H54 (cell line): ENCODE measurements around the gene KIAA1755.

ENCODE experiments used
- DNase-seq: peaks from one replicate; pipeline ENCODE4 v3.0.0; 2011; ENCODE audit warnings: low spot score, mixed read lengths; ENCODE audit not compliant: insufficient read length
- FAIRE-seq: peaks from 3 replicates; lab custom pipeline; 2011; peaks lifted over from hg19 to GRCh38; lab: Jason Lieb, UNC
- POLR2A ChIP-seq: IDR thresholded peaks from 2 replicates; pipeline ENCODE4 v1.6.1; 2011; ENCODE audit warnings: low read depth, mild to moderate bottlenecking, low read length

KIAA1755 gene

GRCh38 chr20:38198238-38198861 is 62.2 kb downstream of the KIAA1755 start:
- no peak for FAIRE-seq
- DNase-seq = no peak
- no peak for TF ChIP-seq POLR2A

- no peak for DNase-seq
- no peak for TF ChIP-seq POLR2A
- no peak for FAIRE-seq
Measured at GRCh38 chr20:38197619-38198018, 62.9 kb downstream of the KIAA1755 start.

GRCh38 chr20:38197217-38197616 is 63.3 kb downstream of the KIAA1755 start:
- FAIRE-seq (no peak), DNase-seq (no peak)
- TF ChIP-seq POLR2A = no peak

- no peak for TF ChIP-seq POLR2A
- FAIRE-seq (no peak), DNase-seq (no peak)
Measured at GRCh38 chr20:38196592-38196991, 63.9 kb downstream of the KIAA1755 start.

- FAIRE-seq = no peak
- no peak for DNase-seq
- no peak for TF ChIP-seq POLR2A
Measured at GRCh38 chr20:38196076-38196475, 64.5 kb downstream of the KIAA1755 start.

- FAIRE-seq = no peak
- TF ChIP-seq POLR2A = no peak
- no peak for DNase-seq
Measured at GRCh38 chr20:38195521-38195920, 65.0 kb downstream of the KIAA1755 start.

GRCh38 chr20:38194971-38195504 is 65.5 kb downstream of the KIAA1755 start:
- DNase-seq = no peak
- TF ChIP-seq POLR2A = no peak
- FAIRE-seq = no peak

GRCh38 chr20:38193586-38194105 is 66.9 kb downstream of the KIAA1755 start:
- DNase-seq (no peak), FAIRE-seq (no peak)
- no peak for TF ChIP-seq POLR2A

GRCh38 chr20:38192323-38192885 is 68.1 kb downstream of the KIAA1755 start:
- DNase-seq = no peak
- TF ChIP-seq POLR2A = no peak
- no peak for FAIRE-seq

- FAIRE-seq = no peak
- TF ChIP-seq POLR2A = no peak
- DNase-seq = no peak
Measured at GRCh38 chr20:38191654-38192053, 68.9 kb downstream of the KIAA1755 start.

GRCh38 chr20:38190936-38191371 is 69.6 kb downstream of the KIAA1755 start:
- DNase-seq = no peak
- no peak for TF ChIP-seq POLR2A
- FAIRE-seq = no peak

- DNase-seq (no peak), FAIRE-seq (no peak)
- TF ChIP-seq POLR2A = no peak
Measured at GRCh38 chr20:38190166-38190565, 70.4 kb downstream of the KIAA1755 start.

- FAIRE-seq (no peak), DNase-seq (no peak)
- no peak for TF ChIP-seq POLR2A
Measured at GRCh38 chr20:38187517-38187916, 73.0 kb downstream of the KIAA1755 start.

GRCh38 chr20:38186788-38187221 is 73.7 kb downstream of the KIAA1755 start:
- DNase-seq (peak; percentile 55), FAIRE-seq (peak; percentile 62)

More at GRCh38 chr20:38186788-38187221, 73.7 kb downstream of the KIAA1755 start:
- TF ChIP-seq POLR2A = no peak
